ENCODE results near the gene RNASEH2B. TPM values are rescaled to one million over a fixed set of nuclear protein-coding genes. Genes with fewer than 3 reads are reported as not detected.

The RNASEH2B gene
- total RNA-seq, 1 donor from 2014 or later: 9.3 TPM

- Mint-ChIP-seq H3K9me3 (ENCODE audit: unreplicated experiment) (no peaks in the 10 kb centered on the region), H3K36me3 (ENCODE audit: low read depth, unreplicated experiment) (no peaks in the 10 kb centered on the region), H3K27ac (ENCODE audit: unreplicated experiment) (no peak overlapping the region), H3K4me3 (ENCODE audit: unreplicated experiment) (no peak overlapping the region), H3K4me1 (ENCODE audit: unreplicated experiment) (peaks cover 3% of the 10 kb centered on the region), H3K27me3 (ENCODE audit: unreplicated experiment) (peaks cover 6% of the 10 kb centered on the region)
- DNase-seq (ENCODE audit: low spot score): no peak
- TF ChIP-seq, protein P1, sequence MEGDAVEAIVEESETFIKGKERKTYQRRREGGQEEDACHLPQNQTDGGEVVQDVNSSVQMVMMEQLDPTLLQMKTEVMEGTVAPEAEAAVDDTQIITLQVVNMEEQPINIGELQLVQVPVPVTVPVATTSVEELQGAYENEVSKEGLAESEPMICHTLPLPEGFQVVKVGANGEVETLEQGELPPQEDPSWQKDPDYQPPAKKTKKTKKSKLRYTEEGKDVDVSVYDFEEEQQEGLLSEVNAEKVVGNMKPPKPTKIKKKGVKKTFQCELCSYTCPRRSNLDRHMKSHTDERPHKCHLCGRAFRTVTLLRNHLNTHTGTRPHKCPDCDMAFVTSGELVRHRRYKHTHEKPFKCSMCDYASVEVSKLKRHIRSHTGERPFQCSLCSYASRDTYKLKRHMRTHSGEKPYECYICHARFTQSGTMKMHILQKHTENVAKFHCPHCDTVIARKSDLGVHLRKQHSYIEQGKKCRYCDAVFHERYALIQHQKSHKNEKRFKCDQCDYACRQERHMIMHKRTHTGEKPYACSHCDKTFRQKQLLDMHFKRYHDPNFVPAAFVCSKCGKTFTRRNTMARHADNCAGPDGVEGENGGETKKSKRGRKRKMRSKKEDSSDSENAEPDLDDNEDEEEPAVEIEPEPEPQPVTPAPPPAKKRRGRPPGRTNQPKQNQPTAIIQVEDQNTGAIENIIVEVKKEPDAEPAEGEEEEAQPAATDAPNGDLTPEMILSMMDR (IDR thresholded peaks at IDR 0.05; ENCODE audit: unreplicated experiment): no peak
These were observed 94.7 kb downstream of the RNASEH2B start for GRCh38 chr13:51004111-51004865.

GRCh38 chr13:51004918-51005460 is 95.4 kb downstream of the RNASEH2B start:
- TF ChIP-seq, protein P1 (IDR thresholded peaks at IDR 0.05; ENCODE audit: unreplicated experiment): no peak
- Mint-ChIP-seq H3K4me3 (ENCODE audit: unreplicated experiment) (no peak overlapping the region), H3K27ac (ENCODE audit: unreplicated experiment) (no peak overlapping the region), H3K36me3 (ENCODE audit: low read depth, unreplicated experiment) (no peaks in the 10 kb centered on the region), H3K4me1 (ENCODE audit: unreplicated experiment) (peaks cover 3% of the 10 kb centered on the region), H3K9me3 (ENCODE audit: unreplicated experiment) (no peaks in the 10 kb centered on the region), H3K27me3 (ENCODE audit: unreplicated experiment) (peaks cover 6% of the 10 kb centered on the region)
- no peak for DNase-seq (ENCODE audit: low spot score)

- Mint-ChIP-seq H3K9me3 (ENCODE audit: unreplicated experiment) (no peaks in the 10 kb centered on the region), H3K36me3 (ENCODE audit: low read depth, unreplicated experiment) (no peaks in the 10 kb centered on the region), H3K4me3 (ENCODE audit: unreplicated experiment) (no peak overlapping the region), H3K27ac (ENCODE audit: unreplicated experiment) (no peak overlapping the region), H3K4me1 (ENCODE audit: unreplicated experiment) (peaks cover 3% of the 10 kb centered on the region), H3K27me3 (ENCODE audit: unreplicated experiment) (peaks cover 6% of the 10 kb centered on the region)
- TF ChIP-seq, protein P1 (IDR thresholded peaks at IDR 0.05; ENCODE audit: unreplicated experiment): no peak
- no peak for DNase-seq (ENCODE audit: low spot score)
These were observed 96.0 kb downstream of the RNASEH2B start for GRCh38 chr13:51005566-51005965.

Other genes starting within 250 kb of the RNASEH2B start
- gene DLEU7, start 66.1 kb upstream of the RNASEH2B start, total RNA-seq (ENCODE audit: unreplicated experiment): not detected
- 0.21 TPM for gene C13orf42, start 201.5 kb downstream of the RNASEH2B start, total RNA-seq (ENCODE audit: unreplicated experiment)

Measured in endothelial cell (in vitro differentiated cells).